Esophagus squamous epithelium (tissue), 4 donors: ENCODE measurements around the gene MEAK7.

Experiments used
- POLR2A ChIP-seq, 4 donors: fragments of 450-650 bp; IDR thresholded peaks; one replicate each; pipeline ENCODE4 v1.6.1; 2017; ENCODE audit warnings: antibody characterized with exemption in 4 of 4, mild to moderate bottlenecking in 4 of 4, moderate library complexity in 3 of 4
- TF ChIP-seq, protein P1 (sequence below), 6 experiments: fragments of 450-650 bp in 4 of 6; fragments of 200-600 bp in 2 of 6; sonication (generic) in 2 of 6; IDR thresholded peaks; one replicate each; pipeline ENCODE4 v1.5.1; 2016 to 2019; ENCODE audit warnings: antibody characterized with exemption in 6 of 6, mild to moderate bottlenecking in 4 of 6, moderate library complexity in 4 of 6

DNA sequence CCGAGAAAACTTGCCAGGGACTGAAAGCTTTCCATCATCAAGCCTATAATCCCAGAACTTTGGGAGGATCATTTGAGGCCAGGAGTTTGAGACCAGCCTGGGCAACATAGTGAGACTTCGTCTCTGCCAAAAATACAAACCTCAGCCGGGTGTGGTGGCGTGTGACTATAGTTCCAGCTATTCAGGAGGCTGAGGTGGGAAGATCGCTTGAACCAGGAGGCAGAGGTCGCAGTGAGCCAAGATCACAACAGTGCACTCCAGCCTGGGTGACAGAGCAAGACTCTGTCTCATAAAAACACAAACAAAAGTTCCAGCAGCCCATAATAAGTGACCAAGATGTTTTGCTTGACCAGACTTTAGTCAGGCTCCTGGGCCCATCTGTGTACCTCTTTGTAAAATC, 1.9 kb downstream of the MEAK7 start:
- TF ChIP-seq, protein P1, sequence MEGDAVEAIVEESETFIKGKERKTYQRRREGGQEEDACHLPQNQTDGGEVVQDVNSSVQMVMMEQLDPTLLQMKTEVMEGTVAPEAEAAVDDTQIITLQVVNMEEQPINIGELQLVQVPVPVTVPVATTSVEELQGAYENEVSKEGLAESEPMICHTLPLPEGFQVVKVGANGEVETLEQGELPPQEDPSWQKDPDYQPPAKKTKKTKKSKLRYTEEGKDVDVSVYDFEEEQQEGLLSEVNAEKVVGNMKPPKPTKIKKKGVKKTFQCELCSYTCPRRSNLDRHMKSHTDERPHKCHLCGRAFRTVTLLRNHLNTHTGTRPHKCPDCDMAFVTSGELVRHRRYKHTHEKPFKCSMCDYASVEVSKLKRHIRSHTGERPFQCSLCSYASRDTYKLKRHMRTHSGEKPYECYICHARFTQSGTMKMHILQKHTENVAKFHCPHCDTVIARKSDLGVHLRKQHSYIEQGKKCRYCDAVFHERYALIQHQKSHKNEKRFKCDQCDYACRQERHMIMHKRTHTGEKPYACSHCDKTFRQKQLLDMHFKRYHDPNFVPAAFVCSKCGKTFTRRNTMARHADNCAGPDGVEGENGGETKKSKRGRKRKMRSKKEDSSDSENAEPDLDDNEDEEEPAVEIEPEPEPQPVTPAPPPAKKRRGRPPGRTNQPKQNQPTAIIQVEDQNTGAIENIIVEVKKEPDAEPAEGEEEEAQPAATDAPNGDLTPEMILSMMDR (IDR thresholded peaks at IDR 0.05), result no peak
- no peak for TF ChIP-seq POLR2A (IDR thresholded peaks at IDR 0.05)
